Activated CD4-positive, alpha-beta memory T cell treated with anti-CD3 and anti-CD28 coated beads, Interleukin-2, amount 10 ng/mL, durations not matched to agents 7 days and 5 days (primary cell): ENCODE results near the gene AKIP1. TPM values are rescaled to one million over a fixed set of nuclear protein-coding genes. Genes with fewer than 3 reads are reported as not detected.
A peak's percentile ranks its signal among the peaks of the same experiment; 100 is the strongest.
"Not testable (repeated sequence)": the region's sequence is repeated elsewhere in the genome, so short reads cannot be mapped to it uniquely, and the experiment has no call there.

Experiments used
- CTCF ChIA-PET: fragments of 350-600 bp; sonication (Branson Sonifier 250); formaldehyde crosslinking; loops from one replicate; lab custom pipeline; 2021; ENCODE audit warnings: antibody characterized with exemption, inconsistent platforms; lab: Charles Lee
- POLR2A ChIA-PET: fragments of 350-600 bp; sonication (Branson Sonifier 250); formaldehyde crosslinking; loops from one replicate; lab custom pipeline; 2021; ENCODE audit warnings: antibody characterized with exemption; lab: Charles Lee
- DNase-seq: peaks from one replicate; pipeline ENCODE4 v3.0.0-alpha.2; 2020
- H3K27ac Mint-ChIP-seq: one replicate; pipeline ENCODE4 v1.8.0; 2021; ENCODE audit warnings: mild to moderate bottlenecking, mixed read lengths
- H3K27me3 Mint-ChIP-seq: one replicate; pipeline ENCODE4 v1.8.0; 2021; ENCODE audit warnings: mixed read lengths
- H3K36me3 Mint-ChIP-seq: one replicate; pipeline ENCODE4 v1.8.0; 2021; ENCODE audit warnings: low read depth, mixed read lengths
- H3K4me1 Mint-ChIP-seq: one replicate; pipeline ENCODE4 v1.8.0; 2021; ENCODE audit warnings: mixed read lengths
- H3K4me3 Mint-ChIP-seq: one replicate; pipeline ENCODE4 v1.8.0; 2021; ENCODE audit warnings: mild to moderate bottlenecking, mixed read lengths
- H3K9me3 Mint-ChIP-seq: one replicate; pipeline ENCODE4 v1.8.0; 2021; ENCODE audit warnings: mixed read lengths
- total RNA-seq, 2 experiments: library from RNA; stranded (reverse); gene quantifications; one replicate each; pipeline ENCODE4 v1.2.3, GENCODE V29; 2021

The AKIP1 gene, protein sequence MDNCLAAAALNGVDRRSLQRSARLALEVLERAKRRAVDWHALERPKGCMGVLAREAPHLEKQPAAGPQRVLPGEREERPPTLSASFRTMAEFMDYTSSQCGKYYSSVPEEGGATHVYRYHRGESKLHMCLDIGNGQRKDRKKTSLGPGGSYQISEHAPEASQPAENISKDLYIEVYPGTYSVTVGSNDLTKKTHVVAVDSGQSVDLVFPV
- total RNA-seq = 10 to 100 TPM; 36.0 to 38.1 TPM

DNA sequence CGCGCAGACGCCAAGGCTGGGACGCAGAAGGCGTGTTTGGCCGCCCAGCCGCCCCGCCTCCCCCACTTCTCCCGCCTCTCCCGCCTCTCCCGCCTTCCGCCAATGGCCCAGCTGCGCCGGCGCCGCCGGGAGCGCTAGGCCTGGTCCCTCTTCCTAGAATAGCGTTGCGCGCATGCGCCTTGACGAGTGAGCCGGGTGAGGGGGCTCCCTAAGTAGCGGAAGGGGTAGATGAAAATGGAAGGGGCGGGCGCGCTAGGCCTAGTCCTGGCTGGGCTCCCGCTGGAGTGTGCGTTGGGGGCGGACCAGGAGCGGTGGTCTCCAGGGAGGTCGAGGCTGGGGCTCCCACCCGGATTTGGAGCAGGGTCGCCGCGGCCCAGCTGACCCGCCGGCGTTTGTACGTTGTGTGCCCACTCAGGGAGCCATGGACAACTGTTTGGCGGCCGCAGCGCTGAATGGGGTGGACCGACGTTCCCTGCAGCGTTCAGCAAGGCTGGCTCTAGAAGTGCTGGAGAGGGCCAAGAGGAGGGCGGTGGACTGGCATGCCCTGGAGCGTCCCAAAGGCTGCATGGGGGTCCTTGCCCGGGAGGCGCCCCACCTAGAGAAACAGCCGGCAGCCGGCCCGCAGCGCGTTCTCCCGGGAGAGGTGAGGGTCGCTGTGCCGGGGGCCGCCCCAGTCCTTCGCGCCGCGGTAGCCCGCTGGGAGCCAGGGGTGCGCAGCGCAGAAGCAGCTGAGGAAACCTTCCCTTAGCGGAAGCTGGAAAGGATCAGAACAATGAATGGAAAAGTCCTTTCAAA is at the start of gene AKIP1:
Gene AKIP1 (plus strand): TSS at position 161 of the 795 bp plus-strand sequence. CDS start 261 bp downstream, at position 422.
- Mint-ChIP-seq H3K27me3 (peaks cover 6% of the 10 kb centered on the region), H3K36me3 (peaks cover 13% of the 10 kb centered on the region), H3K4me1 (peaks cover 51% of the 10 kb centered on the region), H3K9me3 (no peaks in the 10 kb centered on the region), H3K27ac (peak within 1 kb of the TSS; percentile 84), H3K4me3 (peak within 1 kb of the TSS; percentile 94)
- DNase-seq = peak; percentile 84
- ChIA-PET CTCF (interaction anchor here (0.7 to 7.9 kb wide), 5 partner anchors 48 to 595 kb away, joined by 3 to 119 read pairs (median 4); partner anchors contain the start of gene TMEM9B), POLR2A (interaction anchor here (0.9 to 3.1 kb wide), 4 partner anchors 53 to 228 kb away, joined by 4 to 20 read pairs (median 8); partner anchors contain the start of genes RPL27A, TMEM9B and TRIM66)

DNA sequence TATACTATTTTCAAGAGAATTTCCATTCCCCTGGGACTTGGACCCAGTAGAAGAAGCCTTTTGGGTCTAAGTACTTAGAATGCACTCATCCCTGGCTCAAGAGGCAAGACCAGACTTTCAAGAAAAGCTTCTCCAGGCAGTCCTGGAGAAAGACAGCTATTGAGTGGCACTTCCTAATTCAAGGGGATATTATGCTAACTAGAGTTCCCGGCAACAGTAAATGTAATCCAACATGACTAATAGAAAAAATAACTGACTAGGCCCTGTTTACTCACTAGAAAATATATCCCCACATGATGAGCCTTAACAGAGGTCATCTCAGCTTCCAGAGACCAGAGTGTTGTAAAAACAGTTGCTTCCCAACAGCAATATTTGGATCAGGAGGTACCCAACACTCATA is 47.2 kb upstream of the AKIP1 start:
- DNase-seq = no peak
- H3K27ac Mint-ChIP-seq = no peak overlapping the region
- H3K27me3 Mint-ChIP-seq = peaks cover 49% of the 10 kb centered on the region
- no peaks in the 10 kb centered on the region for H3K4me1 Mint-ChIP-seq
- POLR2A ChIA-PET = no interaction called here
- H3K36me3 Mint-ChIP-seq = no peaks in the 10 kb centered on the region
- H3K4me3 Mint-ChIP-seq = no peak overlapping the region
- H3K9me3 Mint-ChIP-seq = no peaks in the 10 kb centered on the region
- CTCF ChIA-PET = no interaction called here

DNA sequence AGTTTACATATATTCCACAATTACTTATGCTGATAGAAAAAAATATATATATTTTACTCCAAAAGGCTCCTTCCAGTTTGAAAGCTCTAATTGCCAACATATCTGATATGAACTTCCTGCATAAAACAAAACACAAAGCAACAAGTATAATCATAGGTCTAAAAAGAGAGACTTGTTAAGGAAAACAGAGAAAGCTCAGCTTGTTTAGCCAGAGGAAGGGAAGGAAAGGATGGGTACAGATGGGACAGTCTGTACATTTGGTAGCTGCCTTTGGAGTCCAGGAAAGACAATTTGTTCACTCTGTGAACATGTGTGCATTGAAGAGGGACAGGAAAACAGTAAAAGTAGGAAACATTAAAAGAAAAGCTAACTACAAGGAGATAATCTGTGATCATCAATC is 45.7 kb upstream of the AKIP1 start:
- Mint-ChIP-seq H3K9me3 (no peaks in the 10 kb centered on the region), H3K36me3 (no peaks in the 10 kb centered on the region), H3K27ac (no peak overlapping the region), H3K4me1 (peaks cover 2% of the 10 kb centered on the region), H3K4me3 (no peak overlapping the region), H3K27me3 (peaks cover 52% of the 10 kb centered on the region)
- DNase-seq = no peak
- ChIA-PET CTCF (no interaction called here), POLR2A (no interaction called here)

DNA sequence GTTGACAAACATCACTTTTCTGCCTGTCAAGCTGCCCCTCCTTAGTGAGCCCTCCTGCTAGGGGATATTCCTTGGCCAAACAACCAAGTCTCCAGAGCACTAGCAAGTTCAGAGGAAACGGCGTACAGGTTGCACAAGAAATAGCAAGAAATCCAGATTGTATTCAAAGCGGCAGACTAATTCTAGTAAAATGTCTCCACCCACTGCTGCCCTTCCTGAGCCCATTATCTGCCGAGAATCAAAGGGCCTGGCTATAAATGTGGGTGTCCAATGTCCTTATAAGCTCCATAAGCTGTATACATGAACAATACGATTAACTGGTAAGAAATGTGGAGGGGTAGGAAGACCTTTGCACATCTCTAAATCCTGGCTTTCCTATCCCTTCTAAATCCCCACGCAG is 44.0 kb upstream of the AKIP1 start:
- DNase-seq = no peak
- CTCF ChIA-PET = interaction anchor here (0.6 to 1.2 kb wide), 2 partner anchors 15 to 1186 kb away, joined by 3 to 4 read pairs; no protein-coding TSS in a partner anchor
- no peak overlapping the region for H3K4me3 Mint-ChIP-seq
- POLR2A ChIA-PET = interaction anchor here (1.4 kb wide), 1 partner anchor 147 kb away, joined by 3 read pairs; no protein-coding TSS in a partner anchor
- no peaks in the 10 kb centered on the region for H3K36me3 Mint-ChIP-seq
- H3K9me3 Mint-ChIP-seq = no peaks in the 10 kb centered on the region
- H3K27ac Mint-ChIP-seq = no peak overlapping the region
- H3K27me3 Mint-ChIP-seq = peaks cover 51% of the 10 kb centered on the region
- H3K4me1 Mint-ChIP-seq = peaks cover 6% of the 10 kb centered on the region

DNA sequence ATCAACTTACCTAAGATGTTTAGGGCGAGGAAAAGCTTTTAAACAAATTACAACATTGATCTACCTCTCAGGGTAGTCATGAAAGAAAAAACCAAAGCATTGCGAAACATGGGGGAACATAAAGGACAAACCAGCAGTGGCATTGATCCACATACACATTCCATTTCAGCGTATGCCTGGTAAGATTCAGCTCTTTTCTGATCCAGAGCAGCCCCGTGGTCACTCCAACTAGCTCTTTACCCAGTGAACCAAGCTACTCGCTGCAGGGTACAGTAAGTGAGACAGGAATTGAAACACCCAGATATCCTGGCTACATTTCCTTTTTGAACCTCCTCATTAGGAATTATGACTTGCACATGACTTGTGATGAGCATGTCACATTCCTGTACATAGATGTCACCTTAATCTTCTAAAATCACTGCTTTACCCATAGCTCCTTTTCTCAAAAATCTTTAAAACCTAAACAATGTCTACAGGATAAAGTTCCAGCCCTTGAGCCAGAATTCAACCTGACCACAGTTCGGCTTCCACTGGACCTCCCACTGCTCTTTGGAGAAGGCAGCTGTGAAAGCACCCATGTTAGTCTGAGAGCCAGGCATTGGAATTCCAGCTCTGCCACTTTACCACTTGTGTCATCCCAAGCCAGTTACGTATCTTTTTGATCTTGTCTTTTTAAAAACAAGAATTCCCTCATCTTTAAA is 42.9 kb upstream of the AKIP1 start:
- Mint-ChIP-seq H3K27ac (no peak overlapping the region), H3K4me1 (peaks cover 6% of the 10 kb centered on the region), H3K4me3 (no peak overlapping the region), H3K9me3 (no peaks in the 10 kb centered on the region), H3K27me3 (peaks cover 59% of the 10 kb centered on the region), H3K36me3 (no peaks in the 10 kb centered on the region)
- ChIA-PET CTCF (interaction anchor here (0.8 to 1.1 kb wide), 2 partner anchors 15 to 137 kb away, joined by 3 read pairs; no protein-coding TSS in a partner anchor), POLR2A (interaction anchor here (0.9 to 1.4 kb wide), 2 partner anchors 32 to 148 kb away, joined by 3 read pairs; no protein-coding TSS in a partner anchor)
- no peak for DNase-seq

DNA sequence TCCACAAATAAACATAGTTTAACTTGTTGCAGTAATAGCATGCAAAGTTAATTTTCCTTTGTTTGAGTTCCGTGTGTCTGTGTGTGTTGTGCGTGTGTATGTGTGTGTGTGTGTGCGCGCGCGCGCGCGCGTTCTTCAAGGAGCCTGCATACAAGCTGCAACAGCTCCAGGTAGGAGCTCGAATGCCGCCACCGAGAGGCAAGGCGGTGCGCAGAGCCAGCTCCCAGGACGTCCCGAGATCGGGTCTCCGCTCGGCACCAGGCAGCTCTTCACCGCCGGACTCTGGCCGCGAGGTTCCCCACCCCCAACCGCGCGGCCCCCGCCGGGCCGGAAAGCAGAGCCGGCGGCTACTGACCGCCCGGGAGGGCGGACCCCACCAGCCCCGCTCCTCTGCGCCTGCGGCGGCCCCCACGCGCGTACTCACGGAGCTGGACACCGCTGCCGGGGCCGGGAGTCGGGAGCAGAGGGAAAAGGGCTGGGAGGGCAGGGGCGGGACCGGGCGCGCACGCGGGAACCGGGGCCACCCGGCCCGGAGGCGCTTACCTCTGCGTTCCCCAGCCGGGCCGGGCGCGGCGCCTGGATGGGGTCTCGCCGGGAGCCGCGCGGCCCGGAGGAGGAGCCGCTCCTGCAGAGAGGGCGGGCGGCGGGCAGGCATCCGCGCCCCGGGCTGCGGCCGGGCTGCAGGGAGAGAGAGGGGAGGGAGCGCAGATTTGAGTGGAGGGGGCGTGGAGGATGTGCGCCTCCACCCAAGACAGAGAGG is 40.4 kb upstream of the AKIP1 start:
- Mint-ChIP-seq H3K36me3 (no peaks in the 10 kb centered on the region), H3K4me1 (peaks cover 16% of the 10 kb centered on the region), H3K9me3 (no peaks in the 10 kb centered on the region), H3K27ac (no peak overlapping the region), H3K27me3 (peaks cover 58% of the 10 kb centered on the region), H3K4me3 (peak overlapping the region; percentile 71)
- POLR2A ChIA-PET = interaction anchor here (1.4 kb wide), 1 partner anchor 12 kb away, joined by 3 read pairs; no protein-coding TSS in a partner anchor
- DNase-seq = peak; percentile 28
- CTCF ChIA-PET = interaction anchor here (1.0 to 1.7 kb wide), 2 partner anchors 13 to 89 kb away, joined by 3 to 4 read pairs; no protein-coding TSS in a partner anchor

DNA sequence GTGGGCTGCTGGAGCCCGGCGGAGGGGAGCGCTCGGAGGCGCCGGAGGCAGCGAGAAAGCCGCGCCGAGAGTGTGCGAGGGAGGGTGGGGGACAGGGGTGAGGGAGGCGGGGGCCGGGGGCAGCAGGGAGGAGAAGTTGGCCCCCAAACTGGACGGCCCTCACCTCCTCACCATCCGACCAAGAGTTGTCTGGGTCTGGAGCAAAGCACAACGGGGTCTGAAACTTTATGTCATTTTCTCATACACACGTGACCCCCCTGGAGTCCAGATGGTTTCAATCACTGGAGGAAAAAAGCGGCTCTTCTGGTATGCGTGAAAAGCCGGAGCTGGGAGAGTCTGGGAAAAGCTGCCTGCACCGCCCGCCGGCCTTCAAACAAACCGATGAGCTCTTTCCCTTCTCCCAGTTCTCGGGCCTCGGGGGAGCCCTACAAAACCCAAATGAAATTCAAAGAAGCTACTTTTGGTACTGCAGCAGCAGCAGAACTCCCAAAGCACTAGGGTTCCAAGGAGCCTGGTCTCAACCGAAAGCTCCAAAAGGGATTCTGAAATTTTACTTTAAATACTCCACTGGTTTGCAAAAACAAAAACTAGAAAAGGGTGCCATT is 39.7 kb upstream of the AKIP1 start:
- Mint-ChIP-seq H3K27ac (no peak overlapping the region), H3K4me3 (peak overlapping the region; percentile 17), H3K27me3 (peaks cover 59% of the 10 kb centered on the region), H3K36me3 (no peaks in the 10 kb centered on the region), H3K4me1 (peaks cover 16% of the 10 kb centered on the region), H3K9me3 (no peaks in the 10 kb centered on the region)
- POLR2A ChIA-PET = interaction anchor here (1.4 kb wide), 1 partner anchor 11 kb away, joined by 3 read pairs; no protein-coding TSS in a partner anchor
- CTCF ChIA-PET = interaction anchor here (1.7 kb wide), 1 partner anchor 88 kb away, joined by 4 read pairs; no protein-coding TSS in a partner anchor
- DNase-seq = no peak

DNA sequence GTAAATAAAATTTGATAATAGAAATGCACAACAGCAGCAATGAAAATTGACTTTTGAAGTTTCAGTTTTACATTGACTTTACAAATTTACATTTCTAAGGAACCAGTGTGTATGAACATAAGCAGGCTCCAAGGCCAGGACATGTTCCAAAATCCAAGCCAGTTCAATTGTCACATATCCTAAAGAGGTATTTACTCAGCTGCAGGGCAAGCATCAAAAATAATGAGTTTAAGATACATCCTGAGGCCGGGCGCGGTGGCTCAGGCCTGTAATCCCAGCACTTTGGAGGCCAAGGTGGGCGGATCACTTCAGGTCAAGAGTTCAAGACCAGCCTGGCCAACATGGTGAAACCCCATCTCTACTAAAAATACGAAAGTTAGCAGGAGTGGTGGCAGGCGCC is 39.0 kb upstream of the AKIP1 start:
- Mint-ChIP-seq H3K4me1 (peaks cover 16% of the 10 kb centered on the region), H3K27me3 (peaks cover 54% of the 10 kb centered on the region), H3K27ac (no peak overlapping the region), H3K4me3 (no peak overlapping the region), H3K9me3 (no peaks in the 10 kb centered on the region), H3K36me3 (no peaks in the 10 kb centered on the region)
- DNase-seq = no peak
- POLR2A ChIA-PET = no interaction called here
- CTCF ChIA-PET = interaction anchor here (1.7 kb wide), 1 partner anchor 88 kb away, joined by 4 read pairs; no protein-coding TSS in a partner anchor

DNA sequence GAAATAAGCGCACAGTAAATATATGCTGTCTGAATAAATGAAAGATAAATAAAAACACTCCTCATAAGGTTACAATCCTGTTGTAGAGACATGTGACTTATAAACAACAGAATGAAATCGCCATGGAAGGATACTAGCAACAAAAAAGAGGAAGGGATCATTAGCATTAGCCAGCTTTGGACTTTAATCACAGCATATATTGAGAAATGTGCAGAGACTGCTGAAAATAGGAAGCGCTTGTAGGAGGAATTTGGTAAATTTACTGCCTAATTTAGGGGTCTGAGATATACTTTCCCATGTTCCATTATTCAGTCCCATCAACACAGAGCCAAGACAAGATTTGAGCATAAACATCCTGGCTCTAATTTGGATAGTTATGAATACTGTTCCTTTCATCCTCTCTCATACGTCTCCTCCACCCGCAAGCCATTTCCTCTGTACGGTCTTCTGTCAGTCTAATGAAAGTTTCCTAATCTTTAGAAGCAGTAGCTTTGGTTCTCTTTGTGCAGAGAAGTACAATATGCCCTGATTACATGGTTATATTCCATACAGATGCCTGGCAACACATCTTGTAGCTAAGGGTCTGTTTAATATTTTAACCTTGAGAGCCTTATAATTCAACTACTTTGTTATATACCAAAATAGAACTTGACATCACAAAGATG is 37.1 kb upstream of the AKIP1 start:
- CTCF ChIA-PET = interaction anchor here (0.6 kb wide), 1 partner anchor 661 kb away, joined by 3 read pairs; no protein-coding TSS in a partner anchor
- Mint-ChIP-seq H3K27me3 (peaks cover 46% of the 10 kb centered on the region), H3K4me3 (no peak overlapping the region), H3K4me1 (peaks cover 16% of the 10 kb centered on the region), H3K27ac (no peak overlapping the region), H3K36me3 (no peaks in the 10 kb centered on the region), H3K9me3 (no peaks in the 10 kb centered on the region)
- POLR2A ChIA-PET = interaction anchor here (1.2 kb wide), 1 partner anchor 86 kb away, joined by 3 read pairs; no protein-coding TSS in a partner anchor
- DNase-seq = no peak

DNA sequence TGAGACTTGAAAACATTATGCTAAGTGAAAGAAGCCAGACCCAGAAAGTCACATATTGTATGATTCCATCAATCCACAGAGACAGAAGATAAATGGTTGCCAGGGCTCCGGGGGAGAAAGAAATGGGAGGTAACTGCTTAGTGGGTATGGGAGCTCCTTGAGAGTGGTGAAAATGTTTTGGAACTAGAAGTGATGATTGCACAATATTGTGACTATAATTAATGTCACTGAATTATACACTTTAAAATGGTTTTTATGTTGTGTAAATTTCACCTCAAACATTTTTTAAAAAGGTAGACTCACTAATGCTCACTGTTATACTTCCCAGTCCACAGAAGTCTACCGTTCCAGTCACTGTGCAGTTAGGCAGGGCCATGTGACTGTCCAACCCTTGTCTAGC is 32.2 kb upstream of the AKIP1 start:
- Mint-ChIP-seq H3K36me3 (no peaks in the 10 kb centered on the region), H3K27ac (no peak overlapping the region), H3K9me3 (no peaks in the 10 kb centered on the region), H3K4me1 (peaks cover 7% of the 10 kb centered on the region), H3K4me3 (no peak overlapping the region), H3K27me3 (peaks cover 40% of the 10 kb centered on the region)
- DNase-seq = no peak
- ChIA-PET CTCF (interaction anchor here (1.7 kb wide), 1 partner anchor 80 kb away, joined by 4 read pairs; no protein-coding TSS in a partner anchor), POLR2A (interaction anchor here (1.0 kb wide), 1 partner anchor 189 kb away, joined by 5 read pairs; no protein-coding TSS in a partner anchor)

DNA sequence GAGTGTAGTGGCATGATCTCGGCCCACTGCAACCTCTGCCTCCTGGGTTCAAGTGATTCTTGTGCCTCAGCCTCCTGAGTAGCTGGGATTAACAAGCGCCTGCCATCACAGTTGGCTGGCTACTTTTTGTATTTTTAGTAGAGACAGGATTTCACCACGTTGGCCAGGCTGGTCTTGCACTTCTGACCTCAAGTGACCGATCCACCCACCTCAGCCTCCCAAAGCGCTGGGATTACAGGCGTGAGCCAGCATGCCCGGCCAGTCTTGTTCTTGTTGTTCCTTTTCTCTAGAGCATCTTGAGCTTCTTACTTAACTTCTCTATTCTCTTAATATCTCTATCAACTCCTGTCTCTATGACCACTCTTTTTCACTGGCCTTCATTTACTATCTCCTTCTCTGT is 29.4 kb upstream of the AKIP1 start:
- H3K27ac Mint-ChIP-seq, DNase-seq, H3K36me3 Mint-ChIP-seq, CTCF ChIA-PET, H3K9me3 Mint-ChIP-seq, POLR2A ChIA-PET, H3K4me1 Mint-ChIP-seq, H3K4me3 Mint-ChIP-seq: not testable (repeated sequence)
- peaks cover 28% of the 10 kb centered on the region for H3K27me3 Mint-ChIP-seq
